ENCODE results near the gene ZNF524. TPM values are rescaled to one million over a fixed set of nuclear protein-coding genes. Genes with fewer than 3 reads are reported as not detected.
A peak's percentile ranks its signal among the peaks of the same experiment; 100 is the strongest.

ZNF524 gene
- total and polyA plus RNA-seq, 5 donors from 2014 or later: 13.7 to 53.7 (median 42.7) TPM

DNA sequence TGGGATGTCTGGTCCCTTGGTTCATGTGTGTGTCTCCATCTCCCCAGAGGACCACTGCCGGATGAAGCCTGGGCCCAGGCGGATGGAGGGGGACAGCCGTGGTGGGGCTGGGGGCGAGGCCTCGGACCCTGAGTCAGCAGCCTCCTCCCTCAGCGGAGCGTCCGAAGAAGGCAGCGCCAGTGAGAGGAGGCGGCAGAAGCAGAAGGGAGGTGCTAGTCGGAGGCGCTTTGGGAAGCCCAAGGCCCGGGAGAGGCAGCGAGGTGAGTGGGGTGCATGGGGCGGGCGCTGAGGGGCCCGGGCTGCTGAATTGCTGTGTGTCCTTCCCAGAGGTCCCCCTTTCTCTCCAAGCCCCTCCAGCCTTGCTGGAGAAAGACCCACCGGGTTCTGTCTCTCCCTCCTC is 51.1 kb downstream of the ZNF524 start:
- no peaks in the 10 kb centered on the region for H3K36me3 ChIP-seq (ENCODE audit: control insufficient read depth, insufficient read depth, low read length)
- H3K27me3 Mint-ChIP-seq: peaks cover 14% of the 10 kb centered on the region
- H3K9me3 Mint-ChIP-seq: peaks cover 0 to 2% (median 0%) of the 10 kb centered on the region in 7 donors
- H3K9me3 ChIP-seq (ENCODE audit: control insufficient read depth in 2 of 2, low read length in 2 of 2): no peaks in the 10 kb centered on the region
- H3K4me1 Mint-ChIP-seq: peaks cover 0 to 39% (median 15%) of the 10 kb centered on the region in 4 donors
- H3K4me3 Mint-ChIP-seq: peak overlapping the region in 2 of 4 donors; percentile 51 to 55
- H3K36me3 Mint-ChIP-seq: peaks cover 5% of the 10 kb centered on the region
- peaks cover 29% of the 10 kb centered on the region for H3K4me1 ChIP-seq (ENCODE audit: control insufficient read depth, insufficient read depth, low read length, poor library complexity, severe bottlenecking)
- DNase-seq (no peak), ATAC-seq (ENCODE audit: low read depth in 2 of 2) (no peak)
- no peak overlapping the region for H3K27ac ChIP-seq (ENCODE audit: insufficient read depth, low read length, poor library complexity, severe bottlenecking)
- no peak overlapping the region for H3K27ac Mint-ChIP-seq
- H3K27me3 ChIP-seq (ENCODE audit: control insufficient read depth, insufficient read depth, low read length): no peaks in the 10 kb centered on the region
- no peak overlapping the region for H3K4me3 ChIP-seq (ENCODE audit: low read depth, low read length)

DNA sequence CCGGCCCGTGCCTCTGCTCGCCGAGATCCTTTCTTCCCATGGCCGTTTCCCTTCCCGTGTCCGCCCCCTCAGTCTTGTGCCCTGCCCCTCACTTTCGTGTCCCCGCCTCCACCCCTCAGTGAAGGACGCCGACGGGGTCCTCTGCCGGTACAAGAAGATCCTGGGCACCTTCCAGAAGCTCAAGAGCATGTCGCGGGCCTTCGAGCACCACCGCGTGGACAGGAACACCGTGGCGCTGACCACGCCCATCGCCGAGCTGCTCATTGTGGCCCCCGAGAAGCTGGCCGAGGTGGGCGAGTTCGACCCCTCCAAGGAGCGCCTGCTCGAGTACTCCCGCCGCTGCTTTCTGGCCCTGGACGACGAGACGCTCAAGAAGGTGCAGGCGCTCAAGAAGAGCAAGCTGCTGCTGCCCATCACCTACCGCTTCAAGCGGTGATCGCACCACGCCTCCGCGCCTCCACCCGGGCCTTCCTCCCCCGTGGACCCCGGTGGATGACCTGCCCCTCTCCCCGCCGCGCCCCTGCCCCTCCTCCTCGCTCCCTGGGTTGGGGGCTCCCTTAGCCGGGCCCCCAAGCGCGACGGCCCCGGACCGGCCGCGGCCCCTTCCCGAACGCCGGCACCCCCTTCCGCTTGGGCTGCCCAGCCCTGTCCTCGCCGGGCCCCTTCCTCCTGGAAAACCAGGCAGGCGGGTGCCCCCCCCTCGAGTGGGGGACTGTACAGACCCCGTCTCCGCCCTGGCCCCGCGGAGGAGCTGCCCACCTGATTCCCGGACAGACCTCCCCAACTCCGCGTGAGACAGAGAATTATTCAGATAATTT is 52.4 kb downstream of the ZNF524 start:
- DNase-seq (no peak), ATAC-seq (ENCODE audit: low read depth in 2 of 2) (no peak)
- Histone ChIP-seq H3K27me3 (ENCODE audit: control insufficient read depth, insufficient read depth, low read length) (no peaks in the 10 kb centered on the region), H3K4me1 (ENCODE audit: control insufficient read depth, insufficient read depth, low read length, poor library complexity, severe bottlenecking) (peaks cover 38% of the 10 kb centered on the region), H3K4me3 (ENCODE audit: low read depth, low read length) (no peak overlapping the region), H3K27ac (ENCODE audit: insufficient read depth, low read length, poor library complexity, severe bottlenecking) (peak overlapping the region; percentile 100), H3K36me3 (ENCODE audit: control insufficient read depth, insufficient read depth, low read length) (no peaks in the 10 kb centered on the region), H3K9me3 (ENCODE audit: control insufficient read depth in 2 of 2, low read length in 2 of 2) (no peaks in the 10 kb centered on the region)
- Mint-ChIP-seq H3K9me3 (peaks cover 0 to 2% (median 0%) of the 10 kb centered on the region in 7 donors), H3K4me1 (peaks cover 3 to 44% (median 22%) of the 10 kb centered on the region in 4 donors), H3K27ac (no peak overlapping the region), H3K27me3 (peaks cover 14% of the 10 kb centered on the region), H3K36me3 (peaks cover 7% of the 10 kb centered on the region), H3K4me3 (peak overlapping the region in 1 of 4 donors; percentile 13)

Other genes starting within 250 kb of the ZNF524 start
- gene COX6B2, start 245.6 kb upstream of the ZNF524 start, total RNA-seq: 0.57 TPM
- gene COX6B2, start 245.6 kb upstream of the ZNF524 start, polyA plus RNA-seq: not detected
- not detected for gene GARIN5B, start 237.0 kb upstream of the ZNF524 start, total RNA-seq
- not detected for gene GARIN5B, start 237.0 kb upstream of the ZNF524 start, polyA plus RNA-seq
- gene IL11, start 229.8 kb upstream of the ZNF524 start, total RNA-seq: not detected
- gene IL11, start 229.8 kb upstream of the ZNF524 start, polyA plus RNA-seq: not detected
- not detected for gene TMEM190, start 223.5 kb upstream of the ZNF524 start, total RNA-seq
- not detected for gene TMEM190, start 223.5 kb upstream of the ZNF524 start, polyA plus RNA-seq
- 15.9 TPM for gene TMEM238, start 216.0 kb upstream of the ZNF524 start, total RNA-seq
- gene TMEM238, start 216.0 kb upstream of the ZNF524 start, polyA plus RNA-seq: 1 to 10 TPM in 2 of 4 donors, under 1 TPM in 2; 0.42 to 1.3 (median 0.79) TPM
- 2,934 TPM for gene RPL28, start 214.4 kb upstream of the ZNF524 start, total RNA-seq
- gene RPL28, start 214.4 kb upstream of the ZNF524 start, polyA plus RNA-seq: 100 to 1,000 TPM; 527 to 727 (median 674) TPM
- gene UBE2S, start 192.5 kb upstream of the ZNF524 start, total RNA-seq: 92.9 TPM
- 10 to 100 TPM; 24.9 to 38.8 (median 33.2) TPM for gene UBE2S, start 192.5 kb upstream of the ZNF524 start, polyA plus RNA-seq
- not detected for gene SHISA7, start 157.0 kb upstream of the ZNF524 start, total RNA-seq
- not detected for gene SHISA7, start 157.0 kb upstream of the ZNF524 start, polyA plus RNA-seq
- gene ISOC2, start 138.6 kb upstream of the ZNF524 start, total RNA-seq: 6.3 TPM
- gene ISOC2, start 138.6 kb upstream of the ZNF524 start, polyA plus RNA-seq: 10 to 100 TPM; 24.7 to 34.1 (median 28.1) TPM
- not detected for gene C19orf85, start 135.5 kb upstream of the ZNF524 start, total RNA-seq
- not detected for gene C19orf85, start 135.5 kb upstream of the ZNF524 start, polyA plus RNA-seq
- 23.9 TPM for gene ZNF628, start 123.7 kb upstream of the ZNF524 start, total RNA-seq
- gene ZNF628, start 123.7 kb upstream of the ZNF524 start, polyA plus RNA-seq: under 1 TPM; 0.05 to 0.22 (median 0.09) TPM
- gene NAT14, start 115.1 kb upstream of the ZNF524 start, total RNA-seq: 9.2 TPM
- 1 to 10 TPM; 3.3 to 5.1 (median 4.1) TPM for gene NAT14, start 115.1 kb upstream of the ZNF524 start, polyA plus RNA-seq
- gene SSC5D, start 111.9 kb upstream of the ZNF524 start, total RNA-seq: 0.27 TPM
- gene SSC5D, start 111.9 kb upstream of the ZNF524 start, polyA plus RNA-seq: not detected
- gene SBK2, start 63.2 kb upstream of the ZNF524 start, total RNA-seq: not detected
- gene SBK2, start 63.2 kb upstream of the ZNF524 start, polyA plus RNA-seq: not detected
- gene SBK3, start 54.7 kb upstream of the ZNF524 start, total RNA-seq: not detected
- gene SBK3, start 54.7 kb upstream of the ZNF524 start, polyA plus RNA-seq: not detected
- 4.2 TPM for gene ZNF579, start 19.4 kb upstream of the ZNF524 start, total RNA-seq
- under 1 TPM in 3 of 4 donors, not detected in 1; 0.13 to 0.24 (median 0.14) TPM for gene ZNF579, start 19.4 kb upstream of the ZNF524 start, polyA plus RNA-seq
- 13.0 TPM for gene FIZ1, start 771 bp upstream of the ZNF524 start, total RNA-seq
- 1 to 10 TPM; 1.3 to 3.5 (median 1.5) TPM for gene FIZ1, start 771 bp upstream of the ZNF524 start, polyA plus RNA-seq
- 12.8 TPM for gene ZNF865, start 5.4 kb downstream of the ZNF524 start, total RNA-seq
- under 1 TPM; 0.05 to 0.13 (median 0.10) TPM for gene ZNF865, start 5.4 kb downstream of the ZNF524 start, polyA plus RNA-seq
- 11.1 TPM for gene ZNF784, start 24.3 kb downstream of the ZNF524 start, total RNA-seq
- gene ZNF784, start 24.3 kb downstream of the ZNF524 start, polyA plus RNA-seq: 1 to 10 TPM; 1.0 to 2.4 (median 1.6) TPM
- gene ZNF580, start 40.7 kb downstream of the ZNF524 start, total RNA-seq: 30.8 TPM
- 10 to 100 TPM; 14.3 to 18.9 (median 16.0) TPM for gene ZNF580, start 40.7 kb downstream of the ZNF524 start, polyA plus RNA-seq
- 23.7 TPM for gene ZNF581, start 43.4 kb downstream of the ZNF524 start, total RNA-seq
- 10 to 100 TPM; 26.5 to 36.6 (median 35.1) TPM for gene ZNF581, start 43.4 kb downstream of the ZNF524 start, polyA plus RNA-seq
- 0.99 TPM for gene CCDC106, start 47.9 kb downstream of the ZNF524 start, total RNA-seq
- gene CCDC106, start 47.9 kb downstream of the ZNF524 start, polyA plus RNA-seq: 1 to 10 TPM in 1 of 4 donors, under 1 TPM in 3; 0.22 to 1.0 (median 0.51) TPM
- 283 TPM for gene U2AF2, start 54.7 kb downstream of the ZNF524 start, total RNA-seq
- gene U2AF2, start 54.7 kb downstream of the ZNF524 start, polyA plus RNA-seq: 1 to 10 TPM; 7.2 to 9.3 (median 8.2) TPM
- gene EPN1, start 74.9 kb downstream of the ZNF524 start, total RNA-seq: 46.1 TPM
- 1 to 10 TPM; 6.3 to 8.3 (median 7.6) TPM for gene EPN1, start 74.9 kb downstream of the ZNF524 start, polyA plus RNA-seq
- gene NLRP9, start 138.1 kb downstream of the ZNF524 start, total RNA-seq: not detected
- not detected for gene NLRP9, start 138.1 kb downstream of the ZNF524 start, polyA plus RNA-seq
- gene RFPL4A, start 158.8 kb downstream of the ZNF524 start, total RNA-seq: not detected
- gene RFPL4A, start 158.8 kb downstream of the ZNF524 start, polyA plus RNA-seq: not detected
- gene RFPL4AL1, start 168.8 kb downstream of the ZNF524 start, total RNA-seq: not detected
- not detected for gene RFPL4AL1, start 168.8 kb downstream of the ZNF524 start, polyA plus RNA-seq
- gene NLRP11, start 231.7 kb downstream of the ZNF524 start, total RNA-seq: not detected
- not detected for gene NLRP11, start 231.7 kb downstream of the ZNF524 start, polyA plus RNA-seq
- gene NLRP4, start 236.3 kb downstream of the ZNF524 start, total RNA-seq: not detected
- gene NLRP4, start 236.3 kb downstream of the ZNF524 start, polyA plus RNA-seq: not detected

Data from CD4-positive, CD25-positive, alpha-beta regulatory T cell (primary cell).